ENCODE results near the gene PRPF4. TPM values are rescaled to one million over a fixed set of nuclear protein-coding genes. Genes with fewer than 3 reads are reported as not detected.

Gene PRPF4
- total RNA-seq, 1 donor from 2014 or later: 11.8 TPM

- no peaks in the 10 kb centered on the region for H3K9me3 ChIP-seq
- no peak for DNase-seq (ENCODE audit: extremely low spot score in 2 of 2)
- H3K36me3 ChIP-seq: peaks cover 0 to 47% of the 10 kb centered on the region in 2 donors
- H3K4me1 ChIP-seq: no peaks in the 10 kb centered on the region
- intact Hi-C loops (cut with DNase I): no loop called here
- H3K27me3 ChIP-seq: no peaks in the 10 kb centered on the region
- no peak overlapping the region for H3K4me3 ChIP-seq
- H3K27ac ChIP-seq: no peak overlapping the region
- no peak for TF ChIP-seq POLR2A (IDR thresholded peaks at IDR 0.05)
- TF ChIP-seq, protein P1, sequence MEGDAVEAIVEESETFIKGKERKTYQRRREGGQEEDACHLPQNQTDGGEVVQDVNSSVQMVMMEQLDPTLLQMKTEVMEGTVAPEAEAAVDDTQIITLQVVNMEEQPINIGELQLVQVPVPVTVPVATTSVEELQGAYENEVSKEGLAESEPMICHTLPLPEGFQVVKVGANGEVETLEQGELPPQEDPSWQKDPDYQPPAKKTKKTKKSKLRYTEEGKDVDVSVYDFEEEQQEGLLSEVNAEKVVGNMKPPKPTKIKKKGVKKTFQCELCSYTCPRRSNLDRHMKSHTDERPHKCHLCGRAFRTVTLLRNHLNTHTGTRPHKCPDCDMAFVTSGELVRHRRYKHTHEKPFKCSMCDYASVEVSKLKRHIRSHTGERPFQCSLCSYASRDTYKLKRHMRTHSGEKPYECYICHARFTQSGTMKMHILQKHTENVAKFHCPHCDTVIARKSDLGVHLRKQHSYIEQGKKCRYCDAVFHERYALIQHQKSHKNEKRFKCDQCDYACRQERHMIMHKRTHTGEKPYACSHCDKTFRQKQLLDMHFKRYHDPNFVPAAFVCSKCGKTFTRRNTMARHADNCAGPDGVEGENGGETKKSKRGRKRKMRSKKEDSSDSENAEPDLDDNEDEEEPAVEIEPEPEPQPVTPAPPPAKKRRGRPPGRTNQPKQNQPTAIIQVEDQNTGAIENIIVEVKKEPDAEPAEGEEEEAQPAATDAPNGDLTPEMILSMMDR (IDR thresholded peaks at IDR 0.05): no peak
- TF ChIP-seq POLR2AphosphoS5 (IDR thresholded peaks at IDR 0.05; ENCODE audit: insufficient read depth in 1 of 2, low read depth in 1 of 2): no peak
Measured at GRCh38 chr9:113267911-113268566, 7.4 kb upstream of the PRPF4 start.

GRCh38 chr9:113269355-113269754 lies 6.1 kb upstream of the PRPF4 start:
- DNase-seq (ENCODE audit: extremely low spot score in 2 of 2): no peak
- TF ChIP-seq, protein P1 (IDR thresholded peaks at IDR 0.05): no peak
- no peak for TF ChIP-seq POLR2A (IDR thresholded peaks at IDR 0.05)
- TF ChIP-seq POLR2AphosphoS5 (IDR thresholded peaks at IDR 0.05; ENCODE audit: insufficient read depth in 1 of 2, low read depth in 1 of 2): no peak
- Histone ChIP-seq H3K27me3 (no peaks in the 10 kb centered on the region), H3K27ac (no peak overlapping the region), H3K4me1 (peaks cover 5% of the 10 kb centered on the region), H3K9me3 (no peaks in the 10 kb centered on the region), H3K36me3 (peaks cover 0 to 48% of the 10 kb centered on the region in 2 donors), H3K4me3 (no peak overlapping the region)
- intact Hi-C loops (cut with DNase I): no loop called here

GRCh38 chr9:113269871-113270270 lies 5.6 kb upstream of the PRPF4 start:
- no peak for DNase-seq (ENCODE audit: extremely low spot score in 2 of 2)
- Histone ChIP-seq H3K27ac (no peak overlapping the region), H3K4me3 (no peak overlapping the region), H3K36me3 (peaks cover 0 to 48% of the 10 kb centered on the region in 2 donors), H3K9me3 (no peaks in the 10 kb centered on the region), H3K27me3 (no peaks in the 10 kb centered on the region), H3K4me1 (peaks cover 10% of the 10 kb centered on the region)
- intact Hi-C loops (cut with DNase I): no loop called here
- TF ChIP-seq, protein P1 (IDR thresholded peaks at IDR 0.05): no peak
- TF ChIP-seq POLR2AphosphoS5 (IDR thresholded peaks at IDR 0.05; ENCODE audit: insufficient read depth in 1 of 2, low read depth in 1 of 2) (no peak), POLR2A (IDR thresholded peaks at IDR 0.05) (no peak)

GRCh38 chr9:113274474-113275156 lies 843 bp upstream of the PRPF4 start:
- intact Hi-C loops (cut with DNase I): no loop called here
- H3K9me3 ChIP-seq: no peaks in the 10 kb centered on the region
- H3K27ac ChIP-seq: peak overlapping the region; percentile 90
- TF ChIP-seq POLR2AphosphoS5 (IDR thresholded peaks at IDR 0.05; ENCODE audit: insufficient read depth in 1 of 2, low read depth in 1 of 2): peak in 1 of 2 donors; percentile 50
- TF ChIP-seq, protein P1 (IDR thresholded peaks at IDR 0.05): peak; percentile 58 to 59 (median 59)
- no peak for TF ChIP-seq POLR2A (IDR thresholded peaks at IDR 0.05)
- H3K4me3 ChIP-seq: peak overlapping the region; percentile 89 to 91
- H3K4me1 ChIP-seq: peaks cover 31% of the 10 kb centered on the region
- no peak for DNase-seq (ENCODE audit: extremely low spot score in 2 of 2)
- peaks cover 0 to 62% of the 10 kb centered on the region in 2 donors for H3K36me3 ChIP-seq
- no peaks in the 10 kb centered on the region for H3K27me3 ChIP-seq

GRCh38 chr9:113278840-113279239 lies 3.4 kb downstream of the PRPF4 start:
- Histone ChIP-seq H3K9me3 (no peaks in the 10 kb centered on the region), H3K27ac (no peak overlapping the region), H3K4me3 (no peak overlapping the region), H3K4me1 (peaks cover 31% of the 10 kb centered on the region), H3K36me3 (peaks cover 0 to 69% of the 10 kb centered on the region in 2 donors), H3K27me3 (no peaks in the 10 kb centered on the region)
- TF ChIP-seq, protein P1 (IDR thresholded peaks at IDR 0.05): no peak
- TF ChIP-seq POLR2AphosphoS5 (IDR thresholded peaks at IDR 0.05; ENCODE audit: insufficient read depth in 1 of 2, low read depth in 1 of 2) (no peak), POLR2A (IDR thresholded peaks at IDR 0.05) (no peak)
- no peak for DNase-seq (ENCODE audit: extremely low spot score in 2 of 2)
- intact Hi-C loops (cut with DNase I): no loop called here

All from vagina (tissue), 2 donors.